Colon (tissue), 2 donors: Measurements from ENCODE around the gene KLK3.
"Not testable (repeated sequence)": the region's sequence is repeated elsewhere in the genome, so short reads cannot be mapped to it uniquely, and the experiment has no call there.

Experiments used
- FAIRE-seq: peaks from 2 replicates; lab custom pipeline; 2012; peaks lifted over from hg19 to GRCh38; lab: Jason Lieb, UNC
- donor health status: control.
- donor health status: control.

KLK3 gene

GRCh38 chr19:50854636-50855410 lies at the start of gene KLK3:
TSS of gene KLK3 (plus strand) at chr19:50854915. CDS start at chr19:50854956, 41 bp downstream.
- no peak for FAIRE-seq

- FAIRE-seq, result no peak
Observed at GRCh38 chr19:50808856-50809255, 45.9 kb upstream of the KLK3 start.

- not testable (repeated sequence) for FAIRE-seq
Observed at GRCh38 chr19:50811622-50812238, 43.0 kb upstream of the KLK3 start.

GRCh38 chr19:50812474-50812873 lies 42.2 kb upstream of the KLK3 start:
- FAIRE-seq, result no peak

- FAIRE-seq, result no peak
Observed at GRCh38 chr19:50814883-50815282, 39.8 kb upstream of the KLK3 start.

GRCh38 chr19:50815439-50815838 lies 39.3 kb upstream of the KLK3 start:
- no peak for FAIRE-seq

GRCh38 chr19:50817941-50818858 lies 36.5 kb upstream of the KLK3 start:
- no peak for FAIRE-seq

GRCh38 chr19:50818859-50819472 lies 35.7 kb upstream of the KLK3 start:
- FAIRE-seq, result no peak

- FAIRE-seq, result no peak
Observed at GRCh38 chr19:50819636-50820035, 35.1 kb upstream of the KLK3 start.

GRCh38 chr19:50820086-50820485 lies 34.6 kb upstream of the KLK3 start:
- FAIRE-seq, result no peak

GRCh38 chr19:50820549-50821247 lies 34.0 kb upstream of the KLK3 start:
- FAIRE-seq, result no peak

GRCh38 chr19:50821248-50821612 lies 33.5 kb upstream of the KLK3 start:
- no peak for FAIRE-seq

- FAIRE-seq, result no peak
Observed at GRCh38 chr19:50821622-50822021, 33.1 kb upstream of the KLK3 start.

- no peak for FAIRE-seq
Observed at GRCh38 chr19:50822661-50823208, 32.0 kb upstream of the KLK3 start.

- no peak for FAIRE-seq
Observed at GRCh38 chr19:50823389-50824042, 31.2 kb upstream of the KLK3 start, which contains the start of gene KLK1. TSS of gene KLK1 (minus strand) at chr19:50823787. CDS start at chr19:50823748, 39 bp downstream.

GRCh38 chr19:50826492-50827240 lies 28.0 kb upstream of the KLK3 start:
- no peak for FAIRE-seq

GRCh38 chr19:50827476-50827875 lies 27.2 kb upstream of the KLK3 start:
- no peak for FAIRE-seq

GRCh38 chr19:50829801-50830200 lies 24.9 kb upstream of the KLK3 start:
- FAIRE-seq, result no peak

- no peak for FAIRE-seq
Observed at GRCh38 chr19:50830266-50831025, 24.3 kb upstream of the KLK3 start.
